Nephron progenitor cell (in vitro differentiated cells): ENCODE results near the gene PARD3B.

Experiments
- DNase-seq: peaks from one replicate; pipeline ENCODE4 v3.0.0; 2021
- H3K27ac Mint-ChIP-seq: 2 replicates; pipeline ENCODE4 v1.8.0; 2021; ENCODE audit warnings: mild to moderate bottlenecking, moderate library complexity, mixed read lengths
- H3K27me3 Mint-ChIP-seq: 2 replicates; pipeline ENCODE4 v1.8.0; 2021; ENCODE audit warnings: mild to moderate bottlenecking, low read depth, mixed read lengths; ENCODE audit not compliant: poor library complexity
- H3K36me3 Mint-ChIP-seq: 2 replicates; pipeline ENCODE4 v1.8.0; 2021; ENCODE audit warnings: low read depth, mixed read lengths
- H3K4me1 Mint-ChIP-seq: 2 replicates; pipeline ENCODE4 v1.8.0; 2021; ENCODE audit warnings: mixed read lengths
- H3K4me3 Mint-ChIP-seq: 2 replicates; pipeline ENCODE4 v1.8.0; 2021; ENCODE audit warnings: mild to moderate bottlenecking, moderate library complexity, mixed read lengths
- H3K9me3 Mint-ChIP-seq: 2 replicates; pipeline ENCODE4 v1.8.0; 2021; ENCODE audit warnings: mild to moderate bottlenecking, moderate library complexity, mixed read lengths
- CTCF ChIP-seq: fragments of 200-600 bp; sonication (generic); IDR thresholded peaks from 2 replicates; pipeline ENCODE4 v1.5.0; 2021; ENCODE audit warnings: antibody characterized with exemption

Gene PARD3B

GRCh38 chr2:205564346-205565141 is 1019.3 kb downstream of the PARD3B start:
- Mint-ChIP-seq H3K27ac (no peak overlapping the region), H3K4me3 (no peak overlapping the region), H3K36me3 (no peaks in the 10 kb centered on the region), H3K27me3 (peaks cover 5% of the 10 kb centered on the region), H3K9me3 (no peaks in the 10 kb centered on the region), H3K4me1 (peaks cover 37% of the 10 kb centered on the region)
- TF ChIP-seq CTCF: no peak
- DNase-seq: no peak

- no peak for DNase-seq
- Mint-ChIP-seq H3K36me3 (no peaks in the 10 kb centered on the region), H3K27me3 (peaks cover 5% of the 10 kb centered on the region), H3K4me1 (peaks cover 31% of the 10 kb centered on the region), H3K9me3 (no peaks in the 10 kb centered on the region), H3K27ac (no peak overlapping the region), H3K4me3 (no peak overlapping the region)
- no peak for TF ChIP-seq CTCF
These were observed 1019.9 kb downstream of the PARD3B start for GRCh38 chr2:205565142-205565522.

- no peak for DNase-seq
- TF ChIP-seq CTCF: no peak
- H3K36me3 Mint-ChIP-seq: peaks cover 1% of the 10 kb centered on the region
- H3K9me3 Mint-ChIP-seq: peaks cover under 1% of the 10 kb centered on the region
- H3K27me3 Mint-ChIP-seq: peaks cover 5% of the 10 kb centered on the region
- peaks cover 29% of the 10 kb centered on the region for H3K4me1 Mint-ChIP-seq
- no peak overlapping the region for H3K4me3 Mint-ChIP-seq
- H3K27ac Mint-ChIP-seq: no peak overlapping the region
These were observed 1021.4 kb downstream of the PARD3B start for GRCh38 chr2:205566606-205567168.

GRCh38 chr2:205568620-205569019 is 1023.3 kb downstream of the PARD3B start:
- peaks cover 12% of the 10 kb centered on the region for H3K36me3 Mint-ChIP-seq
- no peak for DNase-seq
- H3K9me3 Mint-ChIP-seq: peaks cover 18% of the 10 kb centered on the region
- peaks cover 9% of the 10 kb centered on the region for H3K27me3 Mint-ChIP-seq
- peaks cover 29% of the 10 kb centered on the region for H3K4me1 Mint-ChIP-seq
- no peak overlapping the region for H3K27ac Mint-ChIP-seq
- no peak for TF ChIP-seq CTCF
- no peak overlapping the region for H3K4me3 Mint-ChIP-seq

- peaks cover 28% of the 10 kb centered on the region for H3K4me1 Mint-ChIP-seq
- peaks cover 4% of the 10 kb centered on the region for H3K27me3 Mint-ChIP-seq
- H3K36me3 Mint-ChIP-seq: peaks cover 19% of the 10 kb centered on the region
- no peak overlapping the region for H3K27ac Mint-ChIP-seq
- no peak for TF ChIP-seq CTCF
- DNase-seq: no peak
- H3K9me3 Mint-ChIP-seq: peaks cover 24% of the 10 kb centered on the region
- no peak overlapping the region for H3K4me3 Mint-ChIP-seq
These were observed 1025.4 kb downstream of the PARD3B start for GRCh38 chr2:205570648-205571047.
